ENCODE measurements around the gene TEAD4.

The TEAD4 gene

GRCh38 chr12:3073438-3074250 is 114.4 kb downstream of the TEAD4 start:
- DNase-seq (ENCODE audit: low read depth), result peak; percentile 56
- H3K4me3 ChIP-seq (ENCODE audit: low read depth, low read length), result no peak overlapping the region
- TF ChIP-seq, protein P1, sequence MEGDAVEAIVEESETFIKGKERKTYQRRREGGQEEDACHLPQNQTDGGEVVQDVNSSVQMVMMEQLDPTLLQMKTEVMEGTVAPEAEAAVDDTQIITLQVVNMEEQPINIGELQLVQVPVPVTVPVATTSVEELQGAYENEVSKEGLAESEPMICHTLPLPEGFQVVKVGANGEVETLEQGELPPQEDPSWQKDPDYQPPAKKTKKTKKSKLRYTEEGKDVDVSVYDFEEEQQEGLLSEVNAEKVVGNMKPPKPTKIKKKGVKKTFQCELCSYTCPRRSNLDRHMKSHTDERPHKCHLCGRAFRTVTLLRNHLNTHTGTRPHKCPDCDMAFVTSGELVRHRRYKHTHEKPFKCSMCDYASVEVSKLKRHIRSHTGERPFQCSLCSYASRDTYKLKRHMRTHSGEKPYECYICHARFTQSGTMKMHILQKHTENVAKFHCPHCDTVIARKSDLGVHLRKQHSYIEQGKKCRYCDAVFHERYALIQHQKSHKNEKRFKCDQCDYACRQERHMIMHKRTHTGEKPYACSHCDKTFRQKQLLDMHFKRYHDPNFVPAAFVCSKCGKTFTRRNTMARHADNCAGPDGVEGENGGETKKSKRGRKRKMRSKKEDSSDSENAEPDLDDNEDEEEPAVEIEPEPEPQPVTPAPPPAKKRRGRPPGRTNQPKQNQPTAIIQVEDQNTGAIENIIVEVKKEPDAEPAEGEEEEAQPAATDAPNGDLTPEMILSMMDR (IDR thresholded peaks at IDR 0.05; ENCODE audit: low read depth, low read length, missing control alignments), result peak; percentile 96

DNA sequence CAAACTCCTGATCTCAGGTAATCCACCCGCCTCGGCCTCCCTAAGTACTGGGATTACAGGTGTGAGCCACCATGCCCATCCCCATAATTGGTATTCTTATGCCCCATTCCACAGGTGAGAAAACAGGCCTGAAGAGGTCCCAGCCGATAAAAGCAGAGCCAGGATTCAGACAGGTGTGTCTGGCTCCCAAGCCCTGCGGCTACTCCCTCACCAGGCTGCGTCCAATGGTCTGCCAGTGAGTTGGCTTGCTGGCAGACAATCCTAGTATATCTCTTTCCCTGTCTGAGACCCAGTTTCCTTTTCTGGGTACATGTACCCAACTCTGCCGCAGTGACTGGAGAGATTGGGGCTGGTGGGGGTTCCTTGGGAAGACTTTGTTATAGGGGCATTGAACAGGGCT is 116.1 kb downstream of the TEAD4 start:
- DNase-seq (ENCODE audit: low read depth), result no peak
- TF ChIP-seq, protein P1 (IDR thresholded peaks at IDR 0.05; ENCODE audit: low read depth, low read length, missing control alignments), result no peak
- no peak overlapping the region for H3K4me3 ChIP-seq (ENCODE audit: low read depth, low read length)

DNA sequence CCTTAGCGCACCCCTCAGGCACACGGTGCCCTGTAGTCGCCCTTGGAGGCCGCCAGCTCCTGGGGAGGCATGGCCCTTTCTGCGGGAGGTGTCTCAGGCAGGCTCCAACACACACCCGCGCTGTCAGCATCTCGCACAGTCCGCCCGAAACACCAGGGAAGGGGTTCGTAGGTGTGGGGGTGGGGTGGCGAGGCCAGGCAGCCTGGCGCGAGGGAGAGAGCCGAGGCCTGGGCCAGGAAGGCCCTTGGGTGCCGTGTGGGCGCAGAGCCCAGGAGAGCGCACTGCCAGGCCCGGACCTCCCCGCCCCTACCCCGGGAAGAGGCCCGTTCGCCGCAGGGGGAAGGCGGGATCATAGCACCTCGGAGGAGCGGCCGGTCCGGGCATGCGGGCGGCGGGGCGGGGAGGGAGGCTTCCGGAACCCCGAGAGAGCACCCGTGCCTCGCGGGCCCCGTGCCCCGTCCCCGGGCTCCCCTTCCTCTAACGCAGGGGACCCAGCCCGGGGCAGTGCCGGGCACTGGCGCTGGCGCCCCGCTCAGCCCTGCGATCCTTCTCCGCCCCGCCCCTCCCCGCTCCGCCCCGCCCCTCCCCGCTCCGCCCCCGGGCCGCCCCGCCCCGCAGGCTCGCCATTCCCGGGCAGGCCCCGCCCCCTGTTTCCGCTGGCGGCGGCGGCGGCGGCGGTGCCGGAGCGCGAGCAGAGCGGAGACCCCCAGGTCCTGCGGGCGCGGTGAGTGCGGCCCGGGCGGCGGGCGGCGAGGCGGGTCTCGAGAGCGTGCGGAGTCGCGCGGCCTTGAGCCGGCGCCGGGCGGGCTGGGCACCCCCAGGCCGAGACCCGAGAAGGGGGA is 117.8 kb downstream of the TEAD4 start, which contains the start of gene TSPAN9:
Gene TSPAN9, plus strand, starts transcription at position 650 of the 842 bp plus-strand sequence. CDS start 123,815 bp downstream, outside the sequence.
- DNase-seq (ENCODE audit: low read depth), result no peak
- peak within 1 kb of the TSS; percentile 62 for H3K4me3 ChIP-seq (ENCODE audit: low read depth, low read length)
- TF ChIP-seq, protein P1 (IDR thresholded peaks at IDR 0.05; ENCODE audit: low read depth, low read length, missing control alignments), result no peak

GRCh38 chr12:3077572-3078081 is 118.4 kb downstream of the TEAD4 start:
- DNase-seq (ENCODE audit: low read depth), result no peak
- TF ChIP-seq, protein P1 (IDR thresholded peaks at IDR 0.05; ENCODE audit: low read depth, low read length, missing control alignments), result no peak
- H3K4me3 ChIP-seq (ENCODE audit: low read depth, low read length), result peak overlapping the region; percentile 41

DNA sequence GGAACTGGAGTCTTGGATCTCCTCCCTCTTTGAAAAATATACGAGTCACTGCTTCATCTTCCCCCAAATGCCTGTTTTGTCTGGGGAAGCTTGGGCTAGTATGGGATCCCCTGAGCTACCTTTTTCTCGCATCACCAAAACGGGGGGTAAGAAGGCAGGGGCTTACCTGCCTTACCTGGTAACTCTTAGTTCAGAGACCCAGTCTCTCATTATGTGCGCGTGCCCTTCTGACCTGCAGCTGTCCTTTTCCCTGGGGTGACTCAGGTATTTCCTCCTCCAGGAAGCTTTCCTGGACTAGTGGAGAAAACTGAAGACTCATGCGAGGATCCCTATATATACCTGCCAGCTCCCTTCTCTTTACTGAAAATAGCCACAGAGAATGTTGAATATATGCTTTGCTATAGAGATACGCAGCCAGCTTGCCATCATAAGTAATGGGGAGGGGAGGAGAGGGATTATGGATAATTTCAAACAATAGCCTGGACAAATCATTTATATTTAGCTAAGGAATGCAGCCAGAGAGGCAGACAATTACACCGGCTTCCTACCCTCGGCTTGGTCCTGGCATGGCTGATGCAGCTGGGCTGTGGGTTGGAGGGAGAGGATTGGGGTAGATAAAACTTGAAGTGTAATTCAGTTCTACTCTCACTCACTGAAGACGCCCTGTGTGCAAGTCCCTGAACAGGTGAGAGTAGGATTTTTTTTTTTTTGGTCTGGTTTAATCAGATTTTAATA is 119.1 kb downstream of the TEAD4 start:
- no peak overlapping the region for H3K4me3 ChIP-seq (ENCODE audit: low read depth, low read length)
- TF ChIP-seq, protein P1 (IDR thresholded peaks at IDR 0.05; ENCODE audit: low read depth, low read length, missing control alignments), result no peak
- no peak for DNase-seq (ENCODE audit: low read depth)

- TF ChIP-seq, protein P1 (IDR thresholded peaks at IDR 0.05; ENCODE audit: low read depth, low read length, missing control alignments), result no peak
- DNase-seq (ENCODE audit: low read depth), result no peak
- H3K4me3 ChIP-seq (ENCODE audit: low read depth, low read length), result no peak overlapping the region
These were observed 121.9 kb downstream of the TEAD4 start for GRCh38 chr12:3081091-3081490.
